GM12878 (cell line): ENCODE measurements around the gene TET3. TPM values are rescaled to one million over a fixed set of nuclear protein-coding genes. Genes with fewer than 3 reads are reported as not detected.
A peak's percentile ranks its signal among the peaks of the same experiment; 100 is the strongest.

Experiments
- ATAC-seq: fragments of 200-7000 bp; cut with Tn5 transposase; 3 replicates; pipeline ENCODE4 v1.9.1; 2020; ENCODE audit warnings: mild to moderate bottlenecking, moderate library complexity
- BruUV-seq: library from RNA; stranded (reverse); fragments of 400-500 nt; replicated peaks from 2 replicates; lab custom pipeline; 2021; lab: Mats Ljungman, UMichigan
- CTCF ChIA-PET: fragments of 300-600 bp; sonication (Branson Sonifier 250); formaldehyde crosslinking; extraction: SDS; loops from one replicate; lab custom pipeline; 2021; ENCODE audit warnings: inconsistent platforms; lab: Yijun Ruan, JAX
- POLR2A ChIA-PET: fragments of 350-600 bp; formaldehyde crosslinking; extraction: SDS; loops from one replicate; lab custom pipeline; 2021; ENCODE audit warnings: inconsistent platforms; lab: Charles Lee
- RAD21 ChIA-PET: fragments of 300-600 bp; sonication (Branson Sonifier 250); formaldehyde crosslinking; loops from one replicate; lab custom pipeline; 2023; ENCODE audit warnings: antibody characterized with exemption; ENCODE audit not compliant: unreplicated experiment; lab: Charles Lee
- SMC1A ChIA-PET: fragments of 300-600 bp; sonication (Branson Sonifier 250); formaldehyde crosslinking; loops from one replicate; lab custom pipeline; 2023; ENCODE audit not compliant: unreplicated experiment, uncharacterized antibody; lab: Charles Lee
- DNase-seq: peaks from one replicate; pipeline ENCODE4 v3.0.0-alpha.2; 2011; ENCODE audit warnings: low read depth, low spot score
- FAIRE-seq: peaks from 3 replicates; lab custom pipeline; 2011; peaks lifted over from hg19 to GRCh38; lab: Jason Lieb, UNC
- H2AFZ ChIP-seq: 2 replicates; pipeline ENCODE4 v1.6.0; 2011; ENCODE audit warnings: low read depth, low read length, control low read depth; ENCODE audit not compliant: control insufficient read depth
- H3K27ac ChIP-seq: 2 replicates; pipeline ENCODE4 v1.5.1; 2011; ENCODE audit warnings: control low read depth; ENCODE audit not compliant: control insufficient read depth, insufficient read depth
- H3K27me3 ChIP-seq, 2 experiments: replicated peaks in 1 of 2; 2 replicates each; pipeline versions ENCODE4 v1.6.0 to v1.6.1; 2011; ENCODE audit warnings: low read length in 1 of 2; ENCODE audit not compliant: control insufficient read depth in 2 of 2, insufficient read depth in 2 of 2
- H3K36me3 ChIP-seq, 2 experiments: 2 replicates each; pipeline ENCODE4 v1.5.1; 2011; ENCODE audit warnings: low read length in 1 of 2; ENCODE audit not compliant: control insufficient read depth in 2 of 2, insufficient read depth in 2 of 2
- H3K4me1 ChIP-seq: 2 replicates; pipeline ENCODE4 v1.6.1; 2011; ENCODE audit warnings: mild to moderate bottlenecking, low read length, moderate library complexity, mixed read lengths; ENCODE audit not compliant: control insufficient read depth, insufficient read depth
- H3K4me2 ChIP-seq: 2 replicates; pipeline ENCODE4 v1.6.0; 2011; ENCODE audit warnings: control low read depth; ENCODE audit not compliant: control insufficient read depth, insufficient read depth
- H3K4me3 ChIP-seq: fragments of 200-600 bp; sonication (generic); 2 replicates; pipeline ENCODE4 v1.5.1; 2016
- H3K79me2 ChIP-seq: 2 replicates; pipeline ENCODE4 v1.6.0; 2011; ENCODE audit warnings: low read length; ENCODE audit not compliant: control insufficient read depth, insufficient read depth
- H3K9ac ChIP-seq: 2 replicates; pipeline ENCODE4 v1.8.0; 2011; ENCODE audit warnings: low read length, control low read depth, mixed read lengths; ENCODE audit not compliant: control insufficient read depth, insufficient read depth
- H3K9me3 ChIP-seq: replicated peaks from 3 replicates; pipeline ENCODE4 v1.5.1; 2011; ENCODE audit warnings: mild to moderate bottlenecking, low read length; ENCODE audit not compliant: control insufficient read depth, insufficient read depth
- H4K20me1 ChIP-seq: 2 replicates; pipeline ENCODE4 v1.6.0; 2011; ENCODE audit not compliant: control insufficient read depth, insufficient read depth
- IKZF2 ChIP-seq, 2 experiments: fragments of 450-650 bp; IDR thresholded peaks; 2 replicates each; pipeline ENCODE4 v1.6.1; 2017; ENCODE audit warnings: mild to moderate bottlenecking in 2 of 2, moderate library complexity in 2 of 2
- NFXL1 ChIP-seq: fragments of 450-650 bp; IDR thresholded peaks from 2 replicates; pipeline ENCODE4 v1.6.1; 2017; ENCODE audit warnings: antibody characterized with exemption, mild to moderate bottlenecking, borderline replicate concordance
- ZNF592 ChIP-seq: fragments of 450-650 bp; IDR thresholded peaks from 2 replicates; pipeline ENCODE4 v1.6.1; 2017; ENCODE audit warnings: mild to moderate bottlenecking, moderate library complexity
- WGBS: methylation state at CpG from one replicate; pipeline ENCODE4 v1.1.6; 2016; ENCODE audit warnings: low lambda C conversion rate; ENCODE audit not compliant: insufficient replicate concordance, insufficient coverage; ENCODE audit errors: missing lambda C conversion rate; 5-methylcytosine and 5-hydroxymethylcytosine counted together
- in situ Hi-C: fragments of 300-500 bp; cut with MboI; formaldehyde crosslinking; loops from 9 replicates; pipeline ENCODE4 v1.14.3; 2018; ENCODE audit warnings: mixed read lengths
- intact Hi-C: fragments of 100-400 bp; cut with micrococcal nuclease; formaldehyde crosslinking; loops from one replicate; pipeline ENCODE4 v1.14.2; 2022; ENCODE audit not compliant: unreplicated experiment
- polyA plus RNA-seq, 11 experiments: library from polyadenylated mRNA; depleted of rRNA in 4 of 11; unstranded in 6 of 11; stranded (reverse) in 5 of 11; fragments of >200 nt; fragmentation: Nextera tagmentation in 4 of 11; fragmentation: Illumina TruSeq in 1 of 11; extraction: Ambion mirVana in 4 of 11; extraction: Trizol in 1 of 11; gene quantifications; 1 replicate in 1 of 11; 2 replicates in 10 of 11; pipeline versions ENCODE4 v1.2.1 to v1.2.3, GENCODE V29; 2011 to 2016; ENCODE audit warnings: inconsistent platforms in 2 of 11, missing spikeins in 2 of 11, low read depth in 1 of 11
- total RNA-seq, 4 experiments: library from RNA; depleted of rRNA in 3 of 4; stranded (reverse); fragments of >200 nt in 3 of 4; fragmentation: Illumina TruSeq in 1 of 4; extraction: Trizol in 1 of 4; gene quantifications; 2 replicates each; pipeline versions ENCODE4 v1.2.1 to v1.2.3, GENCODE V29; 2013 to 2021

The TET3 gene
- total and polyA plus RNA-seq, 10 of the 15 experiments (the other 5 are each of a cell fraction or from before 2014, with no cell fraction given) = 0.77 to 25.9 (median 8.5) TPM

- no peaks in the 10 kb centered on the region for H4K20me1 ChIP-seq
- RAD21 ChIA-PET = interaction anchor here (0.6 to 2.2 kb wide), 12 partner anchors 9 to 104 kb away, joined by 3 to 11 read pairs (median 4); no protein-coding TSS in a partner anchor
- POLR2A ChIA-PET = interaction anchor here (0.9 to 3.2 kb wide), 10 partner anchors 9 to 288 kb away, joined by 3 to 10 read pairs (median 5); no protein-coding TSS in a partner anchor
- H2AFZ ChIP-seq = no peak overlapping the region
- peak overlapping the region; percentile 10; the same call in 1 of the 2 replicates for H3K9ac ChIP-seq
- DNase-seq (no peak), ATAC-seq (peak; percentile 78), FAIRE-seq (no peak)
- peaks cover 50% of the 10 kb centered on the region for H3K4me1 ChIP-seq
- peak overlapping the region; percentile 38; the same call in 1 of the 2 replicates for H3K4me3 ChIP-seq
- SMC1A ChIA-PET = interaction anchor here (0.8 to 2.4 kb wide), 15 partner anchors 7 to 203 kb away, joined by 3 to 14 read pairs (median 5); partner anchors contain the start of gene STAMBP
- no TSS peak for BruUV-seq
- no peaks in the 10 kb centered on the region for H3K27me3 ChIP-seq
- H3K9me3 ChIP-seq = no peaks in the 10 kb centered on the region; the same call in 2 of the 3 replicates
- 59% methylated on average over 6 of the region's 6 CpGs for WGBS
- peak overlapping the region; percentile 64 for H3K27ac ChIP-seq
- H3K4me2 ChIP-seq = peak overlapping the region; percentile 21; the same call in 1 of the 2 replicates
- CTCF ChIA-PET = interaction anchor here (0.7 to 1.5 kb wide), 8 partner anchors 9 to 143 kb away, joined by 3 to 6 read pairs (median 3); no protein-coding TSS in a partner anchor
- in situ Hi-C loops = no loop called here
- TF ChIP-seq ZNF592 = no peak
- no peak for TF ChIP-seq NFXL1
- TF ChIP-seq IKZF2 (IDR thresholded peaks at IDR 0.05) = 0 out of 4 replicates have a peak, but pooled peaks of 1 of the 2 experiments have one; percentile 5
- intact Hi-C loops = no loop called here
- H3K79me2 ChIP-seq = peaks cover 92% of the 10 kb centered on the region
- peaks cover 0 to 3% of the 10 kb centered on the region in 2 experiments; a peak in 2 of 4 replicates for H3K36me3 ChIP-seq
Measured at GRCh38 chr2:74025971-74026612, 41.4 kb downstream of the TET3 start.
